Smooth muscle cell of the pulmonary artery (primary cell): ENCODE results near the gene OFD1. TPM values are rescaled to one million over a fixed set of nuclear protein-coding genes. Genes with fewer than 3 reads are reported as not detected.

ENCODE experiments used
- total RNA-seq: library from RNA; depleted of rRNA; stranded (reverse); fragments of >200 nt; gene quantifications from 2 replicates; pipeline ENCODE4 v1.2.3, GENCODE V29; 2014

Gene OFD1, protein sequence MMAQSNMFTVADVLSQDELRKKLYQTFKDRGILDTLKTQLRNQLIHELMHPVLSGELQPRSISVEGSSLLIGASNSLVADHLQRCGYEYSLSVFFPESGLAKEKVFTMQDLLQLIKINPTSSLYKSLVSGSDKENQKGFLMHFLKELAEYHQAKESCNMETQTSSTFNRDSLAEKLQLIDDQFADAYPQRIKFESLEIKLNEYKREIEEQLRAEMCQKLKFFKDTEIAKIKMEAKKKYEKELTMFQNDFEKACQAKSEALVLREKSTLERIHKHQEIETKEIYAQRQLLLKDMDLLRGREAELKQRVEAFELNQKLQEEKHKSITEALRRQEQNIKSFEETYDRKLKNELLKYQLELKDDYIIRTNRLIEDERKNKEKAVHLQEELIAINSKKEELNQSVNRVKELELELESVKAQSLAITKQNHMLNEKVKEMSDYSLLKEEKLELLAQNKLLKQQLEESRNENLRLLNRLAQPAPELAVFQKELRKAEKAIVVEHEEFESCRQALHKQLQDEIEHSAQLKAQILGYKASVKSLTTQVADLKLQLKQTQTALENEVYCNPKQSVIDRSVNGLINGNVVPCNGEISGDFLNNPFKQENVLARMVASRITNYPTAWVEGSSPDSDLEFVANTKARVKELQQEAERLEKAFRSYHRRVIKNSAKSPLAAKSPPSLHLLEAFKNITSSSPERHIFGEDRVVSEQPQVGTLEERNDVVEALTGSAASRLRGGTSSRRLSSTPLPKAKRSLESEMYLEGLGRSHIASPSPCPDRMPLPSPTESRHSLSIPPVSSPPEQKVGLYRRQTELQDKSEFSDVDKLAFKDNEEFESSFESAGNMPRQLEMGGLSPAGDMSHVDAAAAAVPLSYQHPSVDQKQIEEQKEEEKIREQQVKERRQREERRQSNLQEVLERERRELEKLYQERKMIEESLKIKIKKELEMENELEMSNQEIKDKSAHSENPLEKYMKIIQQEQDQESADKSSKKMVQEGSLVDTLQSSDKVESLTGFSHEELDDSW
- 9.4 and 11.4 TPM in 2 replicates for total RNA-seq

DNA sequence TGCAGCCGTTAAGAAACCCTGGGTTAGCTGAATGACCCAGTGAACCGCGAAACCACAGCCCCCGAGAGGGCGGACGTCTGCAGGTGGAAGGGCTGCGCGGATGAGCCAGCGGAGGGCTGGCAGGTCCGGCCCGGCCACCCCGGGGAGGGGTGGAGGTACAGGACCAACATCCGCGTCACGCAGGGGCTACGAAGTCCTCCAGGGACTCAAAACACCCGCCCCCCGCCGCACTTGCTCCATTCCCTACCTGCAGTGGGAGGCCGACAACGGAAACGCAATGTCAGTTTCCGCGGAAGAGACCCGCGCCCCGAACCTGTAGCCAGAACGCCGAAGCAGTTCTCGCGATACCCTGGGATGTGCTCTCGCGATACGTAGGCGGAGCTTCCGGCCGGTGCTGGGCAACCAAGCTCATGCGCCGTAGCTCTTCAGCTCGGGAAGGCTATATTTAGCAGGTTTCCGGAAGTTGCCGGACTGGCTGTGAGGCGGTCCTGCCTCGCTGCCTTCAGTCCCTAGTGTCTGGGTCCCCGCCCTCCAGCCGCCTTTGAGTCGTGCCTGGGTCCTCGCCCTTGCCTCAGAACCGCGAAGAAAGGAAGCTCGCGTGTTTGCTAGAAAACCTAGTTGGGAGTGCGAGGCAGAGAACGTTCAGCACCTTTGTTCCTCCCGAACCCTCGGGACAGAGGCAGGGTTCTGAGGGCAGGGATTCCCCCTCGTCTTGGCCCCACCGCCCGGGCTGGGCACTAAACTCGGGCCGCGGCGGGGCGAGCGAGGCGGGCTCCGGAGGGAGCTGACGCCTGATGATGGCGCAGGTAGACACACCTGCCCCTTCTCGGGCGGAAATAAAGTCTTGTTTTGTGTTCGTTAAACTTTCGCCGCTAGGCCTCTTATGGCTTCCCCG lies at the start of gene OFD1, which contains the start of gene TRAPPC2:
TSS of gene OFD1 (plus strand) at position 471 of the 895 bp plus-strand sequence. CDS start at position 795, 324 bp downstream.
TSS of gene TRAPPC2 (minus strand) at position 343 of the 895 bp plus-strand sequence. CDS start 14,657 bp downstream, outside the sequence.

DNA sequence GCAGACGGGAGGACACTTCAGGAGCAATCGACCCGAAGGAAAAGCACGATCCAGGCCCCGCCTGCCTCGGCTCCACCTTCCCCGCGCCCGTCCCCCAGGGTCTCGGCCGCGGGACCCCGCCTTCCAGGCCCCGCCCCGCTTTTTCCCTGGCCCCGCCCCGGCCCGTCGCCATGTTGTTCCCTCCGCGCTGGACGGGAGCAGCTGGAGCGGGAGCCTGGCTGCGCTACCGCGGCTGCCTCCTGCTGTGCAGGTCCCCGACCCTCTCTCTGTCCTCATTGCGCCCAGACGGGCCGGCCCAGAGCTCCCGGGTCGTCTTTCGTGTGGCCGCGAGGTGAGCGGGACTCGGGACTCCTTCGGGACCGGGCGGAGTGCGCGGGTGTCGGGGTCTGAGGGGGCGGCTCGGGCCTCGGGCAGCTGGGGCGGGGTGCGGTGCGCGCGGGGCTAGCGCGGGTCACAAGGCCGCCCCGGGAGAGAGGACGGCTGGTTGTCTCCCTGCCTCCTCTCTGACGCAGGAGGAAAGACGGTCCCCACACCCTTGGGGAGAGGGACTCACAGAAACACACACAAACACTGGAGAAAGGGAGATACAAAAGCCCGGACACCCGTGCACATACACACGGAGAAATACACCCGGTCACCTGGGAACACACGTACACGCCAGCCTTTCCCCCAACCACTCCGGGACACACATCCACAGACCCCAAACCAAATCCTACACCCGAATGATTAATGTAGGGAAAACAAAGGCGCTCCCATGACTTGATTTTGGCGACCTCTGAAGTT lies 45.4 kb upstream of the OFD1 start, which contains the start of gene RAB9A:
TSS of gene RAB9A (plus strand) at position 171 of the 783 bp plus-strand sequence. CDS start 19,619 bp downstream, outside the sequence.

DNA sequence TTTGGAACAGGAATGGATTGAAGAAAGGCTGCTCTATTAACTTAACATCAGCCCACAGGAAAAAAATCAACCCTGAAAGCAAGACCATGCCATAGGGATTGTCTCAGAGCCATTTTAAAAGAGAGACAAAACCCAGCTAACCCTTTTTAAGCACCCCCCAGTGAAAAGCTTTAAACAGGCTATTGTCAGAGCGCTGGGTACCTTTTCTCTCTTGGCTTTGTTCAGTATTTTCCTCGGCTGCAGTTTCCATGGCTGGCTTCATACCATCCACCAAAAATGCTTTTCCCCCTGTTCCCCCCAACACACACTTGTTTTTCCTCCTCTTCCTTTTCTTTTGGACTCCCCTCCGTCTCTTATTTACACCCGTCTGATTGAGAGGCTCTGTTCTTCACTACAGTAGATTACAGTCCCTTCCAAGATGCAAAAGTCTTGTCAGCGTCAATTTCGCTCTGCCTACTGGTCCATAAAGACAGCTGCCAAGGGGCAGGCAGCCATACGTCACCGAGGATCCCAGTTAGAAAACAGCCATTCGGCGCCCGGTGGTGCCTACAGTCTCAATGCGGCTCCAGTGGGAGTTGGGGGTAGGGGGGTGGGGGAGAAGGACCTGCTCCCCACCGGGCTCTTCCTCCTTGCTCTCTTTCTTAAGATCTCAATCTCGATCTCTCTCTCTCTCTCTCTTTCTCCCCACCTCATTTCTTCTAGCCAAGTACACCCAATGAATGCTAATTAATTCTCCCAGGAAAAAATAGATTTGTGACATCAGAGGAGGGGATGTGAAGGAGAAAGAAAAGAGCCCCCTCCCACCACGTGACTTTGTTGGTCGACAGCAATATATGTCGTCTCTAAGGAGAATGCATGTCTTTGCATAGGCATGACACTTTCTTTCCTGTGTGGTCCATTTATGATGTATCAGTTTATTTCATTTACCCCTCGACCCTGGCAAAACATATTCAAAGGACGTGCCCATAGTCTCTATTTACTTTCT lies 82.4 kb downstream of the OFD1 start, which contains the start of gene GPM6B:
TSS of gene GPM6B (minus strand) at position 451 of the 985 bp plus-strand sequence. CDS start at position 262, 189 bp downstream.

Other genes with a start within 250 kb of the OFD1 start
- gene EGFL6, start 165.1 kb upstream of the OFD1 start, total RNA-seq: not detected in 2 replicates
- 2.6 and 2.7 TPM in 2 replicates for gene TCEANC, start 81.6 kb upstream of the OFD1 start, total RNA-seq
- 19.4 and 25.9 TPM in 2 replicates for gene RAB9A, start 45.6 kb upstream of the OFD1 start, total RNA-seq
- 8.3 and 14.5 TPM in 2 replicates for gene TRAPPC2, start 128 bp upstream of the OFD1 start, total RNA-seq
- gene GPM6B, start 82.3 kb downstream of the OFD1 start, total RNA-seq: 3.3 and 16.8 TPM in 2 replicates